ENCODE results near the gene GPS2. TPM values are rescaled to one million over a fixed set of nuclear protein-coding genes. Genes with fewer than 3 reads are reported as not detected.
A peak's percentile ranks its signal among the peaks of the same experiment; 100 is the strongest.

GPS2 gene
- total RNA-seq, 1 experiment from 2014 or later: 62.6 TPM

GRCh38 chr17:7294614-7295153 lies 20.5 kb downstream of the GPS2 start, which contains the start of gene YBX2:
Gene YBX2 (minus strand): TSS chr17:7294639. CDS start chr17:7294500, 139 bp downstream.
- peaks cover 4% of the 10 kb centered on the region for H3K23me2 ChIP-seq (ENCODE audit: insufficient read length, low read depth, low read length, poor library complexity, severe bottlenecking)
- no peak within 1 kb of the TSS for H2BK12ac ChIP-seq (ENCODE audit: insufficient read length, low read depth, low read length)
- no peak within 1 kb of the TSS for H2AFZ ChIP-seq (ENCODE audit: low read length)
- Mint-ChIP-seq H3K4me3 (peak within 1 kb of the TSS; percentile 61 to 83), H3K9me3 (peaks cover 3% of the 10 kb centered on the region in 2 experiments; a peak in 3 of 5 replicates), H3K27me3 (ENCODE audit: low read depth) (peaks cover 71% of the 10 kb centered on the region), H3K36me3 (ENCODE audit: insufficient read depth in 1 of 3, low read depth in 3 of 3) (peaks cover 0 to 3% (median 0%) of the 10 kb centered on the region in 3 experiments; a peak in 2 of 7 replicates), H3K4me1 (peaks cover 12 to 25% of the 10 kb centered on the region in 2 experiments), H3K27ac (peak within 1 kb of the TSS in 1 of 3 experiments; percentile 36; a peak in 2 of 7 replicates)
- peaks cover 2% of the 10 kb centered on the region for H3K27me3 ChIP-seq (ENCODE audit: insufficient read depth, low read length)
- no peaks in the 10 kb centered on the region for H3K79me1 ChIP-seq (ENCODE audit: insufficient read depth, low read depth, low read length, poor library complexity, severe bottlenecking)
- no peak within 1 kb of the TSS for H3T11ph ChIP-seq (ENCODE audit: low read length)
- H4K91ac ChIP-seq (ENCODE audit: insufficient read length, low read depth, low read length): no peak within 1 kb of the TSS
- no peak within 1 kb of the TSS for H4K8ac ChIP-seq (replicated peaks; ENCODE audit: insufficient read length, low read depth, low read length)
- no peak within 1 kb of the TSS for H2BK15ac ChIP-seq (ENCODE audit: low read depth, low read length)
- H2BK20ac ChIP-seq (ENCODE audit: low read depth, low read length, poor library complexity, severe bottlenecking): no peak within 1 kb of the TSS
- no peak within 1 kb of the TSS for H4K5ac ChIP-seq (ENCODE audit: insufficient read length, low read depth, low read length)
- no peaks in the 10 kb centered on the region for H3K79me2 ChIP-seq (ENCODE audit: insufficient read depth, low read length)
- peaks cover 4% of the 10 kb centered on the region; the same call in 1 of the 2 replicates for H3K4me1 ChIP-seq (ENCODE audit: insufficient read depth, low read length)
- no CpG with 5 or more reads among the region's 57 CpGs for WGBS (ENCODE audit: extremely low coverage, insufficient read length, low lambda C conversion rate)
- H2AK5ac ChIP-seq (ENCODE audit: insufficient read length, low read length): no peak within 1 kb of the TSS
- H3K4ac ChIP-seq (ENCODE audit: low read depth, low read length): no peak within 1 kb of the TSS
- H3K27ac ChIP-seq (ENCODE audit: insufficient read length, low read depth, low read length): no peak within 1 kb of the TSS
- no peaks in the 10 kb centered on the region for H3K9me3 ChIP-seq (ENCODE audit: control insufficient read depth, low read depth, low read length)
- no peaks in the 10 kb centered on the region for H4K20me1 ChIP-seq (ENCODE audit: control insufficient read depth, insufficient read depth, insufficient read length)
- no peak within 1 kb of the TSS for H3K56ac ChIP-seq (ENCODE audit: insufficient read length, low read depth, low read length)
- peak within 1 kb of the TSS; percentile 95 for H3K18ac ChIP-seq (ENCODE audit: insufficient read length, low read depth, low read length)
- no peak within 1 kb of the TSS for H2BK120ac ChIP-seq (ENCODE audit: low read depth, low read length, poor library complexity, severe bottlenecking)
- no peak within 1 kb of the TSS for H3K23ac ChIP-seq (ENCODE audit: insufficient read length, low read depth, low read length)
- no peak within 1 kb of the TSS for H2BK5ac ChIP-seq (ENCODE audit: insufficient read length, low read length)
- peak; percentile 100 for DNase-seq
- H3K4me2 ChIP-seq (ENCODE audit: insufficient read depth, insufficient read length, low read length): peak within 1 kb of the TSS; percentile 91
- no peak for TF ChIP-seq CTCF (conservative IDR thresholded peaks at IDR 0.05)
- H3K9ac ChIP-seq (ENCODE audit: extremely low read depth, insufficient read length, low read length): peak within 1 kb of the TSS; percentile 22
- peak within 1 kb of the TSS; percentile 89; the same call in 1 of the 2 replicates for H3K14ac ChIP-seq (ENCODE audit: insufficient read depth, low read length)

Measured in H9 (cell line).